CD4-positive, alpha-beta T cell treated with Interleukin-1 beta for 1 hour (primary cell): ENCODE data around the gene CBLL1.

Source experiments
- DNase-seq, 2 donors: peaks; one replicate each; pipeline ENCODE4 v3.0.0-alpha.2; 2020 to 2022

The CBLL1 gene

DNA sequence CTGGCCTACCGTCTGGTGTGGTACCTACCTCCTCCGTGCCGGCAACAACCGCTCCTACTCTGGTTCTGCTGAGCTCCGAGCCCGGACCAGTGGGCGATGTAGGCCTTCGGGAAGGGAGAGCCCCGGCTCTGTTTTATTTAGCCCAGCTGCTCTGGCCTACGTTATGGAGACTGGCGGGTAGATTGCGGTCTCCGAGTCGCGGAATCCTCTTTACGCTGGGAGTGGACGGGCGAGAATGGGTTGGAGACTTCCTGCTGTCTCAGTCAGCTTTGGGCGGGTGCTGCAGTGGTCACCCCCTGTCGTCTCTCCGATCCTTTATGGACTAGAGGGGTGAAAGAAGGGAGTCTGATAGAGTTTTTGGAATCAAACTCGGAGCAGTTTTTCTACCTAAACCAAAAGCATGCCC is 406 bp downstream of the CBLL1 start:
- DNase-seq = no peak

DNA sequence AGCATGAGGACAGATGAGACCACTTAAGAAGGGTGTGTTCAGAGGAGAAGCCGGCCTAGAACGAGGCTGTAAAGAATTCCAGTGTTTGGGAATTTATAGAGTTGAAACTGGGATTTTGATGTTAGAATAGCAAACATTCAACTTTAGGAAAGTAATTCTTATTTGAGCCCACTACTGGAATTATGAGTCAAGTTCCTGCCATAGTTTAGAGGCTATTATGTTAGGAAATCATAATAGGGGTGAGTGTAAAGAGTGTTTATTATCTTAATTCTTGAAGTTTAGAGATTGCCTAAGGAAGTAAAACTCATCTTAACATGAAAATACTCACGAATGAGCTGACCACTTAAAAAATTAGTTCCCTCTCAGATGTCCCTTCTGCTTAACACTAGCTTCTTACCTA is 2.1 kb downstream of the CBLL1 start:
- DNase-seq = no peak

DNA sequence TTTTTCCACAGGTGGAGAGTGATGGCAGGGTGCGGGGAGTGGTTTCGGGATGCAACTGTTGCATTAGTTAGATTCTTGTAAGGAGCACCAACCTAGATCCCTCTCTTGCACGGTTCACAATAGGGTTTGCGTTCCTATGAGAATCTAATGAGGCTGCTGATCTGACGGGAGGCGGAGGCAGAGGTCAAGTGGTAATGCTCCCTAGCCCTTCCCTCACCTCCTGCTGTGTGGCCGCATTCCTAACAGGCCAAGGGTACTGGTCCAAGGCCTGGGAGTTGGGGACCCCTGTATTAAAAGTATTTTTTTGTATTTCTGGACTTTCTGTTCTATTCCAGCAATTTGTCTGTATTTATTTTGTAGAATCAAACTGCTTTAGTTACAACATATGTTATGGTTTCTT is 7.2 kb downstream of the CBLL1 start:
- DNase-seq = no peak

DNA sequence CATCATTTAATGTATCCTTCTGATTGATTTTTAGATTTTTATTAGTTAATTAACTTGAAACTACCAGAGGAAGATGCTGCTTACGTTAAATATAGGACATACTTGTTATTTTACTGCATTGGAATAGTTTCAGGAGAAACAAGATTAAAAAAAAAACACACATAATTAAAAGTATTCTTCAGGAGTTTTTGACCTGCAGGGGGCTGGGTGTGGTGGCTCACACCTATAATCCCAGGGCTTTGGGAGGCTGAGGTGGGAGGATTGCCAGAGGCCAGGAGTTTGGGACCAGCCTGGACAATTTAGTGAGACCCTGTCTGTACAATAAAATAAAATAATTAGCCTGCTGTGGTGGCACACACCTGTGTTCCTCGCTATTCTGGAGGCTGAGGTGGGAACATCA is 10.7 kb downstream of the CBLL1 start:
- no peak for DNase-seq

DNA sequence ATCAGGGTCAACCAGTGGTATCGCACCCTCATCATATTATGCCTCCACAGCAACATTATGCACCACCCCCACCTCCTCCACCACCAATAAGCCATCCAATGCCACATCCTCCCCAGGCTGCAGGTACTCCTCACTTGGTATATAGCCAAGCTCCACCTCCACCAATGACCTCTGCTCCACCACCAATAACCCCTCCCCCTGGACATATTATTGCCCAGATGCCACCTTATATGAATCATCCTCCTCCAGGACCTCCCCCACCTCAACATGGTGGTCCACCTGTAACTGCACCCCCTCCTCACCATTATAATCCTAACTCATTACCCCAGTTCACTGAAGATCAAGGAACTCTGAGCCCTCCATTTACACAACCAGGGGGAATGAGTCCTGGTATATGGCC is 14.7 kb downstream of the CBLL1 start:
- DNase-seq = no peak

DNA sequence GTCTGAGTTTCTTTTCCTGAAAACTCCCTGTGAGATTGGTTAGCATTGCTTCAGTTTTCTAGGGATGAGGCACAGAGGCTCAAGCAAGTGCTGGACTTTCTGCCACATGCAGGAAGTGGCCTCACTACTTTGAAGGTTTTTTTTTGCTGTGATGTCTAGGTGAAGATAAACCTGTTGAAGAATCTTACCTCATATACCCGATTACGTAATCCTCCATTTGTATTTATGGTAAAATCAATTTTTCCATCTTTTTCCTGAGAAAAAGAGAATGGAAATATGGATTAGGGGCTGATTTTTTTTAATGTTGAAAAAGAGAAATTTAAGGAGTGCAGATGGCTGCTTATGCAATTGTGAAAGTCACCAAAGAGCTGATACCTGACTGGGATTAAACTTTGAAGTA is 23.4 kb downstream of the CBLL1 start:
- no peak for DNase-seq

DNA sequence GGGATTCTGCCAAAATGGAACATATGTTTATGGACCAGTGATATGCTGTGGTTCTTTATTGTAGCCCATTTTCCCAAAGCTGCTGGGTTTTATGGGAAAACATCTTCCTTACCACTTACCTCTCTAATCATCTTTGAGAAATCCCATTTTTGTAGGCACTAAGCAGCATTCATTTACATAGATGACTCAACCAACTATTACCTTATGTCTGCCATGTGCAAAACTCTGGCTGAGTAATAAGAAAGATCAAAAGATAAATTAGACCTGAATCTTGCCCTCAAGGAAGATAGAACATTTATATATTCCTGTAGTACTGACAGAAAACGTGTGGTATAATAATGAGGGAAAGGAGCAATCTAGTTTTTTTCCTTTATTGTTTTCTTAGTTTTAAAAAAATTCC is 24.3 kb downstream of the CBLL1 start:
- DNase-seq = no peak

DNA sequence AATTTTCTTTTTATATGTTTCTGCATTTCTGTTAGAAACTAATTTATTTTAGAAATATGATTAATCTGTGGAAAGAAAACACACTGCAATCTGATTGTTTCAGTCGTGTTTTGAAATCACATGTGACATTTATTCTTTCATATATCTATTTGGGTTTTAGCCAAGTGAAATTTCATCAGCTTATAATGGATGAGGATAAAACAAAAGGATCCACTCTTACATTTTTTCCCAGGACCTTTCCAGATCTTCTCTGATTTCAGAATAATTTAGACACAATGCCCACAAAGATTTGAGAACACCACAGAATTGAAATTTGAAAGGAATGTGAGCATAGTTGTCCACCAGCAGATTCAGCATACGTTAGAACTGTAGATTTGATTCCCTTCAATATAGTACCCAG is 29.1 kb downstream of the CBLL1 start:
- no peak for DNase-seq

DNA sequence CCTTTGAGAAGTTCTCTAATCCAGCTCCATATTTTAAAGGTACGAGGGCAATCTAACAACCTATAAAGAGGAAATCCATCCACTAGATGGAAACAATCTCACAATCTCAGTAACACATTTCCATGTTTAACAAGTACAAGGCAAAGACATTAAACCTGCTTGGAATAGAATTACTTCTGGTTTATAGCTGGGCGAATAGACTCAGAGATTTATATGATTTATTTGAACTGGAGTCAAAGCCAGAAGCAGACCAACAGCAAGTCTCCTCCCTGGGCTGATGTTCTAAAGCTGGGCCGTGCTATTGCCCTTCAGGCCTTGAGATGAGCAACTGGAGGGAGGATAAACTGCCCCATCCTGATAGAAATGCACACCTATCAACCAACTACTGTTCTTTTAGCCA is 33.8 kb downstream of the CBLL1 start:
- no peak for DNase-seq

DNA sequence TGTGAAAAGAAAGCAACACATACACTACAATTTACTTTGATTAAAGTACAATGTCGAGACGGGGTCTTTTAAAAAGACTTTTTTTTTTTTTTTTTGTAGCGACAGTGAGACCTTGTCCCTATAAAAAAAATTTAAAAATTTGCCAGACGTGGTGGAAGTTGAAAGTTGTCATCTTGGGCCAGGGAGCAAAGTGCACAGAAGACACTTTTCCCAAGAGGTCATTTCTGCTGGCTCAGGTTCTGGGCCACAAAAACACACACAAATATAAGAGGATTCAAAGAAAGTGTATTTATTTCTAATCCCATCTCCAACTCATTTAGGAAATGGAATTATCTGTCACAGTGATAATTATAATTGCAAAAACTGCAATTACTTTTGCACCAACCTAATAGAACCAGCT is 34.3 kb downstream of the CBLL1 start:
- no peak for DNase-seq

DNA sequence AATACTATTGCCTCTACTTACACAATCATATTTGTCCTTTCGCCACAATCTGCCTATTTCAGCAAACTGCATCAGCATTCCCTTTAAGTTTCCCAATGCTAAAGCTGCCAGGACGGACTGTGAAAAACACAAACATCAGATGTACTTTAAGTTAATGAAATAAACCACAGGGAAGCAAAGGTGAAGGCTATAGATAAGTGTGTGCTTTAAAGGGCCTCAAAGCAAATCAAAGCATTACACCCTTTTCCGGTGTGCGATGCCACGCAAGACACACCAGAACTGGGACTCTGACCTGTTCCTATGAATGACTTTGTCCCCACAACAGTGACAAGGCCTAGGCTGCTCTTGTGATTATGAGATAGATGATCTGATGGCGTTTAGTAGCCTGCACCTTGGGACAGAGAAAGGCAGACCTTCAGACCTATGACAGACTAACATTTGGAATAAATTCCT is 35.7 kb downstream of the CBLL1 start:
- DNase-seq = no peak

DNA sequence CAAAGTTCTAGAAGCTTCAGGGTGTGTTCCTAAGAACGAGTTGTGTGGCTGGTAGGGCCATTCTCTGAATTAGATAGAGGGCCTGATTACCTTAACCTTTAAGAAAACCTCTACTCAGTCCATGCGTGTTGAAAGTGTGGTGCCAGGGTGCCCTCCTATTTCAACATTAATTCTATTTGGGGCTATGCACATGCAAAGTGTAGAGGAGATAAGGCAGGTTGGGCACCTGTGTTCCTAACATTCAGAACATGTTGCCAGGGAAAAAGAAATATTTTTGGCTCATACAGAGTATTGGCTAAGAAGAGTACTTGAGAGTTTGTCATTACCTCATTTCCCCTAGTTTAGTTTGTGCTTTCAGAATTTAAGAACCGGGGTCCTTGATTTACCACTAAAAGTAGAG is 38.4 kb downstream of the CBLL1 start:
- no peak for DNase-seq

DNA sequence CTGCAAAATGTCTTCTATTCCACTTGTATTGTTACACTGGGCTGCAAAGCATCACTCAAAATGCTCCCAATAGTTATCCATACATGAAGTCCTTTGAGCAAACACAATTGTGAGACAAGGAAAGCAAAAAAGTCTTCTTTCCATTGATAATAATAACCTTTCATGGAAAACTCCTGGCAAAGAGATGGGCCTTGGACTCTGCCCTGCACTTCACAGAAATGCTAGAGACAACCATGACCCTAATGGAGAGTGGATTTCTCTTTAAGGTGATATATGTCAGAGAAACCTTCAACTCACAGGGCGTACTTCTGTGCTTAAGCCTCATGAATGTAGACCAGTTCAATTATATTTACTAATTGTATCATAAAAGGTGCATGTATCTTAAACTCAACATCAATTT is 39.7 kb downstream of the CBLL1 start:
- DNase-seq = no peak

DNA sequence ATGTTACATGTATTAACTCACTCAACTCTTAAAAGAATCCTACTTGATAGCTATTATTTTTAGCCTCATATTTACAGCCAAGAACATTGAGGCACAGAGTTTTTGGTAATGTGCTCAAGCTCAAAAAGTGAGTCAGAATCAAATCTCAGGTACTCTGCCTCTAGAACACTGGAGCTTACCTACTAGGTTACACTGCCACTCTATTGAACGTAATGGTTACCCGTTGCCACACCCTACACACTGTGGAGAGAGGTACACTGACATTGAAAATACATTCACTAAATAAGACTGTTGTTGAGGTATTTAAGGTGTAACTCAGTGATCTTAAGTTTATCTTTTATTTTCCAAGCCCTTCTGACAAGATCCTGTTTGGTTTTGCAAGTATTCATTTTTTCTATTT is 41.2 kb downstream of the CBLL1 start:
- DNase-seq = no peak

DNA sequence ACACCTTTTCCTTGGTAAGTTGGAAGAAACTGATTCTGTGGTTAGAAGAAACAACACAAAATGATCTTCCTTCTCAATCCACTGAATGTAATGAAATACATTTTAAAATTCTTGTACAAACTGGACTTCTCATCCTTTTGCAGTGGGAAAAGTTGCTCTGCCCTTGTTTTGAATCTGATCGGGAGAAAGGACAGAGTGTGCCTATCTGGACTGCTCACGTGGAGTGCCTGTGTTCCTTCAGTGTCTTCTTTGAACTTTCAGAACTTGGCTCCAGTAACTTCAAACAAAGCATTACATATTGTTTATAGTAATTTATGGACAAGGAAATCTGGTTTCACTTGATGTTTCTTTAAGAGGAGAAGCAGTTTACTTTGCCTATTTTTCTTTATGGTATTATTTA is 42.0 kb downstream of the CBLL1 start:
- DNase-seq = no peak

DNA sequence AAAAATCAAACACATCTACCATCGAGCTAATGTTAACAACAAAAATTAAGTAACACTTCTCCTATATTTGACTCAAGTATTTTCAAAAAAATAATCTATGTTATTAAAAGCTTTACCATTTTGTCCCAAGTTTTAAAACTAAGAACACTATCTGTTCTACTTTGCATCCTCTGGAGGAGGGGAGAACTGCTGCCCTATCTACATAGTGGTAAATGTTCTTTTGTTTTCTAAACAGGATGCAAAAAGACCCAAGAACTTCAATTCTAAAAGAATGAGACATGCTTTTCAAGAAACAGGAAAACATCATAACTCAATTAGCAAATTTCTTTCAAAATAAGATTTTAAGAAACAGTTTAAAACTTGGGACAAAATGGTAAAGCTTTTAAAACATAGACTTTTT is 44.3 kb downstream of the CBLL1 start:
- DNase-seq = no peak

DNA sequence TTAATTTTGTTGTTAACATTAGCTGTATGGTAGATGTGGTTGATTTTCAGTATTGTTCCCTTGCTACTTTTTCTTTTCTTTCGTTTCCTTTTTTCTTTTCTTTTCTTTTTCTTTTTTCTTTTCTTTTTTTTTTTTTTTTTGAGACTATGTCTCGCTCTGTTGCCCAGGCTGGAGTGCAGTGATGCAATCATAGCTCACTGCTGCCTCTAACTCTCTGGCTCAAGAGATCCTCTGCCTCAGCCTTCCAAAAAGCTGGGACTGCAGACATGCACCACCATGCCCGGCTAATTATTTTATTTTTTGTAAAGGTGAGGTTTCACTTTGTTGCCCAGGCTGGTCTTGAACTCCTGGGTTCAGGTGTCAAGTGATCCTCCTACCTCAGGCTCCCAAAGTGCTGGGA is 44.7 kb downstream of the CBLL1 start:
- no peak for DNase-seq

DNA sequence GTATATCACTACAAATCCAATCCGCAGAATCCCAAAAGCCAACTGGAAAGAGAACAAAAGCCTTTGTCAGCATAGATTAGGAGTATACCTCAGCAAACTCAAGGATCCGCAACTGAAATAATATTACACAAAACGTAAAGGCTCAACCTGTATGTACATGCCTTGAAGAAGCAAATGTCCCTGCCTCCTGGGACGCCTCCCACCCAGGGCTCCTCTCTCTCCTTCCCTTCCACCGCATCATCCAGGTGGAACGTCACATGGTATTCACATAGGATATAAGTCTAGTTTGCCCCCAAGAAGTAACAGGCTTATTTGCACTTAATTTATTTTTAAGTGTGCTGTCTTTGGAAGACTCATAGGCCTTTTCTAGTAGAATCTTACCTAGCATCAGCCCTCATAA is 45.7 kb downstream of the CBLL1 start:
- DNase-seq = no peak

DNA sequence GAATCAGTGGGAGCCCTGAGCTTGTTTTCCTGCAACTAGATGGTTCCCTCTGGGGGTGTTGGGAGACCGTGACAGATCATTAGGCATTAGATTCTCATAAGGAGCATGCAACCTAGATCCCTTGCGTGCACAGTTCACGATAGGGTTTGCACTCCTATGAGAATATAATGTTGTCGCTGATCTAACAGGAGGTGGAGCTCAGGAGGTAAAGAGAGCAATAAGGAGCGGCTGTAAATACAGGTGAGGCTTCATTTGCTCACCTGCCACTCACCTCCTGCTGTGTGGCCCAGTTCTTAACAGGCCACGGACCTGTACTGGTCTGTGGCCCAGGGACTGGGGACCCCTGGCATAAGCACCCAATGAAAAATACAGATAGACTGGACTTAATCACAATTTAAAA is 48.4 kb downstream of the CBLL1 start:
- no peak for DNase-seq

DNA sequence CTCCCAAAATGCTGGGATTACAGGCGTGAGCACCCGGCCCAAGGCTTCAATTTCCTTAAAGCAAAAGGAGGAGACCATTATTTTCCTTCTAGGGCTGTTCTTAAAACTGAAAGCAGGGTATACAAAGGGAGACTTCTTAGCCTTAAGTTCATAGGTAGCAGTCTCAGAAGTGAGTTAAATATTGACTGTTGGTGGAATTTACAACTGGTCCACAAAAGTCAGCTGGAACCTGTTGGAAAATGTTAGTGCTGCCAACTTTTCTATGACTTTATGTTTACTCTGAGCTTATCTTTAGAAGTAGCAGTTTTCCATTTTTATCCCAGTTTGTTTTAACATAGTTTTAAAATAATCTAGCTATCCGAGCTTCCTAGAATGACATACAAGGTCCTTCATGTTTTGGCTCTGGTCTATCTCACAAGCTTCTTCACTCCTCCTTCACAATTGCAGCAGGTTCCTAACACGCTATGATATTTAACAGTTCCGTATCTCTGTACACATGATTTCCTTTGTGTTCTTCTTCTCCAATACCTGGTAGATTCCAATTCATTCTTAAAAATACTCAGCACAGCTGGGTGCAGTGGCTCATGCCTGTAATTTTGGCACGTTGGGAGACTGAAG is 55.8 kb downstream of the CBLL1 start:
- no peak for DNase-seq

DNA sequence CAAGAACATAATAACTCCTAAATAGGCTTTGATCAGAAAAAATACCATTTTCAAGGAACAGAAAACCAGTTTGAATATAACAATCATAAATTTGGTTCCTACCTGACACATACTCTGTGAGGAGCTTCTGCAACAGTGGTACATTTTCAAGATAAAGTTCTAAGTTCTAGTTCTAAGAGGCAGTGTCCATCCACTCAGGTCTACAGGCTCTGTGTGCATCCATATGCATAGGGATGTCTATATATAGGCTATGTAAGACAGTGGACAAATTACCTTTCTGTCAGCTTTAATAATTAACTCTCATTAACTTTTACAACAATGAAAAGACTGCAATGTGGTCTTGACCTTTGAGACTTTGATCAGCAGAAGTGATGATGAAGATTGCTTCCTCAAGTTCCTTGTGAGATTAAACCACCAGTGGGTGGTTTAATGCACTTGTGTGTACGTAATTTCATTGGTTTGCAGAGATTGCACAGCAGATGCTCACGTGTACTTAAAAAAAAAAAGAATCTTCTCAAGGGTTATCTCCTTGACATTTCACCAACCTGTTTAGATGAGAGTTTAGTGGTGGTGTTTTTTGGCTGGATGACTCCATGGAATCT is 59.2 kb downstream of the CBLL1 start, which contains the start of gene SLC26A3:
TSS of gene SLC26A3 (minus strand) at position 215 of the 602 bp plus-strand sequence. CDS start 8,714 bp downstream, outside the sequence.
- DNase-seq = no peak

DNA sequence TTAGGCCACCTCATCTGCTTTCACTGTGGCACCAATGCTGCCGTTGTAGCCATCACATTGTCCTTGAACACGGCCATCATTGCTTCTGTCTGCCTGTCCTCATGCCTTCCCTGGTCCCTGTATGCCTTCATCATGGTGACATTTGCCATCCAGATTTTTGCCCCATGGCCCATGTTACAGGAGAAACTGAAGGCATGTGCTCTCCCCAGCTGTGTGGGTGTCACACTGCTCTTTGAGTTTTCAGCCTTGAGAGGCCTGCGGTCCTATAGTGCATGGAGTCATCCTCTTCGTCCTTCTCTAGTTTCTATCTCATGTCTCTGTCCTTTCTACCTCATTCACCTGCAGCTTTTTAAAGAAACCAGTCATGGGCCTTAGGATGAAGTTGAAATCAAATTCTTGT is 65.2 kb downstream of the CBLL1 start:
- DNase-seq = no peak

DNA sequence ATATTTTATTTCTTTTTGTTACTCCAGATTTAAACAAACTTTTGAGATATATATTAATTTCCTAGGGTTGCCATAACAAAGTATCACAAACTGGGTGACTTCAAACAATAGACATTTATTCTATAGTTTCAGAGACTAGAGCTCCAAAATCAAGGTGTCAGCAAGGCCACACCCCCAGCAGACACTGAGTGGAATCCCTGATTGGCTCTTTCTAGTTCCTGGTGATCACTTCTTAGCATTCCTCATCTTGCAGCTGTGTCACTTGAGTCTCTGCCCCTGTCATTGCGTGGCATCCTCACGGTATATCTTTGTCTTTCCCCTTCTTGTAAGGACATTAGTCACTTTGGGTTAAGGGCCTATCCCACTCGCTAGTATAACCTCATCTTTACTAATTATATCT is 66.7 kb downstream of the CBLL1 start:
- DNase-seq = no peak
